ENCODE results near the gene SNPH.
A peak's percentile ranks its signal among the peaks of the same experiment; 100 is the strongest.

Gene SNPH

GRCh38 chr20:1325173-1326030 lies 59.3 kb downstream of the SNPH start:
- DNase-seq, result peak; percentile 98

GRCh38 chr20:1326031-1326930 lies 60.2 kb downstream of the SNPH start:
- no peak for DNase-seq

GRCh38 chr20:1327241-1327653 lies 61.2 kb downstream of the SNPH start:
- no peak for DNase-seq

- no peak for DNase-seq
Measured at GRCh38 chr20:1327827-1328679, 62.0 kb downstream of the SNPH start.

- no peak for DNase-seq
Measured at GRCh38 chr20:1328680-1329330, 62.7 kb downstream of the SNPH start, which contains the start of gene SDCBP2. SDCBP2 (minus strand) TSS chr20:1329139; CDS start chr20:1320416, 8,723 bp downstream.

GRCh38 chr20:1330075-1330830 lies 64.2 kb downstream of the SNPH start:
- DNase-seq, result no peak

- DNase-seq, result no peak
Measured at GRCh38 chr20:1331101-1331500, 65.0 kb downstream of the SNPH start.

GRCh38 chr20:1331801-1332453 lies 65.8 kb downstream of the SNPH start:
- no peak for DNase-seq

- DNase-seq, result no peak
Measured at GRCh38 chr20:1332749-1333300, 66.7 kb downstream of the SNPH start.

GRCh38 chr20:1333462-1334369 lies 67.6 kb downstream of the SNPH start:
- no peak for DNase-seq

- no peak for DNase-seq
Measured at GRCh38 chr20:1334370-1334731, 68.3 kb downstream of the SNPH start.

- no peak for DNase-seq
Measured at GRCh38 chr20:1334761-1335160, 68.7 kb downstream of the SNPH start.

- no peak for DNase-seq
Measured at GRCh38 chr20:1335961-1336698, 70.0 kb downstream of the SNPH start.

- DNase-seq, result no peak
Measured at GRCh38 chr20:1336699-1337367, 70.7 kb downstream of the SNPH start.

- no peak for DNase-seq
Measured at GRCh38 chr20:1337441-1337840, 71.3 kb downstream of the SNPH start.

GRCh38 chr20:1338096-1338495 lies 72.0 kb downstream of the SNPH start:
- no peak for DNase-seq

GRCh38 chr20:1338801-1339200 lies 72.7 kb downstream of the SNPH start:
- DNase-seq, result no peak
